C1 segment of cervical spinal cord (tissue), 14 donors: ENCODE measurements around the gene NFIB.

ENCODE experiments used
- DNase-seq, 14 donors: peaks; one replicate each; lab custom pipeline; 2025; lab: John Stamatoyannopoulos, UW

NFIB gene

GRCh38 chr9:14321517-14322130, 7.7 kb upstream of the NFIB start:
- no peak for DNase-seq

GRCh38 chr9:14320271-14321181, 6.6 kb upstream of the NFIB start:
- DNase-seq: peak in 1 of 14 donors; percentile 26

- no peak for DNase-seq
Observed at GRCh38 chr9:14318934-14319580, 5.1 kb upstream of the NFIB start.

- no peak for DNase-seq
Observed at GRCh38 chr9:14318361-14318760, 4.4 kb upstream of the NFIB start.

GRCh38 chr9:14317667-14318320, 3.9 kb upstream of the NFIB start:
- no peak for DNase-seq

- DNase-seq: peak in 1 of 14 donors; percentile 35
Observed at GRCh38 chr9:14316602-14317300, 2.8 kb upstream of the NFIB start.

GRCh38 chr9:14315875-14316601, 2.1 kb upstream of the NFIB start:
- DNase-seq: peak in 4 of 14 donors; percentile 40 to 73 (median 57)

- DNase-seq: peak in 9 of 14 donors; percentile 47 to 94 (median 78)
Observed at GRCh38 chr9:14314929-14315874, 1.3 kb upstream of the NFIB start.

- DNase-seq: peak in 6 of 14 donors; percentile 53 to 91 (median 63)
Observed at GRCh38 chr9:14314424-14314928, 535 bp upstream of the NFIB start.

GRCh38 chr9:14313378-14313940, 482 bp downstream of the NFIB start:
- DNase-seq: peak in 1 of 14 donors; percentile 52

- peak in 1 of 14 donors; percentile 52 for DNase-seq
Observed at GRCh38 chr9:14312719-14313377, 1.1 kb downstream of the NFIB start.

GRCh38 chr9:14311956-14312685, 1.8 kb downstream of the NFIB start:
- DNase-seq: no peak

- DNase-seq: no peak
Observed at GRCh38 chr9:14311171-14311949, 2.6 kb downstream of the NFIB start.

GRCh38 chr9:14310311-14310710, 3.6 kb downstream of the NFIB start:
- no peak for DNase-seq

- no peak for DNase-seq
Observed at GRCh38 chr9:14309403-14309802, 4.5 kb downstream of the NFIB start.

GRCh38 chr9:14308853-14309145, 5.1 kb downstream of the NFIB start:
- no peak for DNase-seq
